Adrenal gland (tissue), 5 donors: ENCODE data around the gene NR1D1.

Experiments
- CTCF ChIP-seq, 6 experiments: fragments of 450-650 bp in 4 of 6; fragments of 200-600 bp in 2 of 6; sonication (generic) in 1 of 6; IDR thresholded peaks; 1 replicate in 5 of 6; 2 replicates in 1 of 6; pipeline versions ENCODE4 v1.5.1 to v1.8.0; 2016 to 2021; ENCODE audit warnings: antibody characterized with exemption in 6 of 6, mild to moderate bottlenecking in 2 of 6, moderate library complexity in 1 of 6
- POLR2A ChIP-seq, 2 donors: fragments of 450-650 bp; IDR thresholded peaks; one replicate each; pipeline ENCODE4 v1.6.1; 2017; ENCODE audit warnings: antibody characterized with exemption in 2 of 2, mild to moderate bottlenecking in 2 of 2, moderate library complexity in 1 of 2
- donor health status: DM: no; HTN: no; CAD: no.

DNA sequence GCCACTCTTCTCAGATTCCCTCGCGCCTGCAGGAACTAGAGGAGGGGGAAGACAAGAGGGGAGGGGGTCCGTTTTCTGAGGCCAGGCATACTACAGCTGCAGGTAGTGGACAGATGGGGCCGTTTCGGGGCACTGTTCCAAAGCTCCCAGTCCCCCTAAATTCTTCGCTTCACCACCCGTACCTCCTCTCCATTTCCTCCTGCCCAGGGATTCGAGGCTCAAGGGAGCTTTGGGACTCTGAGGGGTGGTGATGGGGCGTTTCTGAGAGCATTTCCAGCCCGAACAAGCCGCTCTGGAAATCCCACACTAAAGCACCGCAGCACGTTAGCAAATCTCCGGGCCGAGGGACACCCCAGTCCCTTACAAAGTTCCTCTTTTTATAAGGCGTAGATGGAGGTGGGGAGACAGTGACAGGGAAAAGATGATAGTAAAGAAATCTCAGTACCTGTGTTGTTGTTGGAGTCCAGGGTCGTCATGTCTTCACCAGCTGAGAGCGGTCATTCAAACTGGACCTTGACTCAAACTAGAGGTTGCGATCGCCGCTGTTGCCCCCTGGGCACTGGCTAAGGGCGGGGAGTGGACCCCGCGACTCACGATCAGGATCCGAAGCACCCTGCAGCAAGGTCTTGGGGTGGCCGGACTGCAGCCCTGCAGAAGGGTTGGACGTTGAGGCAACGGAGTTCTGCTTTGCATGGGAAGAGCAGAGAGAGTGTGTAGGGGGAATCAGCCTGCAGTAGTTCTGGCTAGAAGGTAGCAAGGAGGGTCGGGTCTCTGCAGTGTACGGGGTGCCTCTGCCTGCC, 570 bp downstream of the NR1D1 start:
- TF ChIP-seq CTCF (IDR thresholded peaks at IDR 0.05) (peak in 1 of 6 experiments; percentile 10), POLR2A (IDR thresholded peaks at IDR 0.05) (peak in 1 of 2 donors; percentile 68)
